GM19023 (cell line): Measurements from ENCODE around the gene MAMLD1.

Experiments used
- ATAC-seq: cut with Tn5 transposase; IDR thresholded peaks from one replicate; pipeline ENCODE4 v1.9.1; 2021; ENCODE audit warnings: mild to moderate bottlenecking, moderate library complexity; ENCODE audit not compliant: unreplicated experiment

The MAMLD1 gene

GRCh38 chrX:150405576-150405975 lies 42.5 kb downstream of the MAMLD1 start:
- ATAC-seq, result no peak

GRCh38 chrX:150406596-150406995 lies 43.5 kb downstream of the MAMLD1 start:
- no peak for ATAC-seq

GRCh38 chrX:150408007-150408406 lies 44.9 kb downstream of the MAMLD1 start:
- ATAC-seq, result no peak

GRCh38 chrX:150408561-150408960 lies 45.4 kb downstream of the MAMLD1 start:
- no peak for ATAC-seq

GRCh38 chrX:150409486-150409885 lies 46.4 kb downstream of the MAMLD1 start:
- ATAC-seq, result no peak

GRCh38 chrX:150409964-150410363 lies 46.8 kb downstream of the MAMLD1 start:
- no peak for ATAC-seq

GRCh38 chrX:150410513-150410912 lies 47.4 kb downstream of the MAMLD1 start:
- ATAC-seq, result no peak

- ATAC-seq, result no peak
Observed at GRCh38 chrX:150411656-150412055, 48.5 kb downstream of the MAMLD1 start.

GRCh38 chrX:150414228-150414627 lies 51.1 kb downstream of the MAMLD1 start:
- ATAC-seq, result no peak

- no peak for ATAC-seq
Observed at GRCh38 chrX:150416469-150416868, 53.4 kb downstream of the MAMLD1 start.

GRCh38 chrX:150421816-150422215 lies 58.7 kb downstream of the MAMLD1 start:
- no peak for ATAC-seq

GRCh38 chrX:150429594-150429993 lies 66.5 kb downstream of the MAMLD1 start:
- ATAC-seq, result no peak

GRCh38 chrX:150436195-150436594 lies 73.1 kb downstream of the MAMLD1 start:
- ATAC-seq, result no peak

GRCh38 chrX:150438165-150438564 lies 75.0 kb downstream of the MAMLD1 start:
- no peak for ATAC-seq

GRCh38 chrX:150446151-150446550 lies 83.0 kb downstream of the MAMLD1 start:
- ATAC-seq, result no peak

GRCh38 chrX:150446995-150447394 lies 83.9 kb downstream of the MAMLD1 start:
- ATAC-seq, result no peak

GRCh38 chrX:150449313-150449712 lies 86.2 kb downstream of the MAMLD1 start:
- no peak for ATAC-seq

- ATAC-seq, result no peak
Observed at GRCh38 chrX:150450519-150451177, 87.5 kb downstream of the MAMLD1 start.

GRCh38 chrX:150451953-150452352 lies 88.8 kb downstream of the MAMLD1 start:
- ATAC-seq, result no peak

GRCh38 chrX:150454083-150454482 lies 91.0 kb downstream of the MAMLD1 start:
- no peak for ATAC-seq

- ATAC-seq, result no peak
Observed at GRCh38 chrX:150454508-150455214, 91.5 kb downstream of the MAMLD1 start.

- ATAC-seq, result no peak
Observed at GRCh38 chrX:150455215-150455608, 92.1 kb downstream of the MAMLD1 start.

GRCh38 chrX:150456466-150456865 lies 93.3 kb downstream of the MAMLD1 start:
- no peak for ATAC-seq
